ENCODE results near the gene APOE.
A peak's percentile ranks its signal among the peaks of the same experiment; 100 is the strongest.
"Not testable (repeated sequence)": the region's sequence is repeated elsewhere in the genome, so short reads cannot be mapped to it uniquely, and the experiment has no call there.

Gene APOE

DNA sequence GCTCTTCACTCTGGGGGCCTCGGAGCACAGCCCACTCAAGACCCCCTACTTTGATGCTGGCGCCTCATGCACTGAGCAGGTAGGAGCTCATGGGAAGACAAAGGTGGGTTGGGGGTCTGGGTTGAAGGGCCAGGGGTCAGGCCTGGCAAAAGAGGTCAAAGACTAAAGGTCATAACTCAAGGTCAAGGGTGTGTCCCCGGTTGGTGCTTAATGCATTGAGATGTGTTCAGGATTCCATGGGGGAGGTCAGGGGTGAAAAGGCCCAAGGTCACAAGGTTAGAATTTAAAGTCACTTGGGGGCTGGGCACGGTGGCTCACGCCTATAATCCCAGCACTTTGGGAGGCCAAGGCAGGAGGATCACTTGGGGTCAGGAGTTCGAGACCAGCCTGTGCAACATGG, 19.5 kb upstream of the APOE start:
- no peak for DNase-seq

DNA sequence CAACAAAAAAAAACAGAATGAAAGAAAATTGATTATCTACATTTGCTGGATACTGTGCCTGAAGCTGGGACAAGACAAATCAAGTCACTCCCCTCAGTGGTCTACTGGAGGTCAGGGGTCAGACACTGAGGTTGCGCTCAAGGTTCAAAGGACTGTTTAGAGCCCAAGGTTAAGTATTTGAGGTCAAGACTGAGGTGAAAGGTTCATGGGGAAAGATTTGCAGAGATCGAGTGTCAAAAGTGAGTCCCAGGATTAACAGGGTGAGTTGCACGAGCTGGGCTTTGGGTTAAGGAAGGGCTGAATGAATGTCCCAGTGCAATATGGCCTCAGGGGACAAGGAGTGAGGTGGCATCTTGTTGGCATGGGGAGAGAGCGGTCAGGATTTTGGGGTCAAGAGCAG, 17.9 kb upstream of the APOE start:
- no peak for DNase-seq

DNA sequence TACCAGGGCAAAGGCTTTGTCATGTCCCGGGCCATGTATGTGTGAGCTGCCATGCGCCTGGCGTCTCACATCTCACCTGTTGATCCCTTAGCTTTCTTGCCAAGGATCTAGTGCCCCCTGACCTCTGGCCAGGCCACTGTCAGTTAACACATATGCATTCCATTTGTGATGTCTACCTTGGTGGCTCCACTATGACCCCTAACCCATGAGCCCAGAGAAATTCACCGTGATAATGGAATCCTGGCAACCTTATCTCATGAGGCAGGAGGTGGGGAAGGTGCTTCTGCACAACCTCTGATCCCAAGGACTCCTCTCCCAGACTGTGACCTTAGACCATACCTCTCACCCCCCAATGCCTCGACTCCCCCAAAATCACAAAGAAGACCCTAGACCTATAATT, 17.3 kb upstream of the APOE start:
- DNase-seq = not testable (repeated sequence)

DNA sequence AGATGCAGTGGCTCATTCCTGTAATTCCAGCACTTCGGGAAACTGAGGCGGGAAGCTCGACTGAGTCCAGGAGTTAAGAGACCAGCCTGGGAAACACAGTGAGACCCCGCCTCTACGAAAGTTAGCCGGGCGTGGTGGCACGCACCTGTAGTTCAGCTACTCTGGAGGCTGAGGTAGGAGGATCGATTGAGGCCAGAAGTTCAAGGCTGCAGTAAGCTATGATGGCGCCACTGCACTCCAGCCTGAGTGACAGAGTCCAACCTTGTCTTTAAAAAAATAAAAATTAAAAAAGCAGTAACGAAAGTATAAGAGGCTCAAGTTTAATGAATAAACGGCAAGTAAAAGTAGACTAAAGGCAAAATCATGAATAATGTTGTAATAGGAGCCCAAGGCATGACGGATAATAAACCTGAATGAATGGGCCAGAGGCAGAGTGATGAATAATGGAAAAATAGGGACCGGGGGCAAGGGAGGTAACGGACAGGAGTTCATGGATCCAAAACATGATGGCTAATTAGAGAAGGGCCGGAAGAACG, 15.7 kb upstream of the APOE start:
- no peak for DNase-seq

DNA sequence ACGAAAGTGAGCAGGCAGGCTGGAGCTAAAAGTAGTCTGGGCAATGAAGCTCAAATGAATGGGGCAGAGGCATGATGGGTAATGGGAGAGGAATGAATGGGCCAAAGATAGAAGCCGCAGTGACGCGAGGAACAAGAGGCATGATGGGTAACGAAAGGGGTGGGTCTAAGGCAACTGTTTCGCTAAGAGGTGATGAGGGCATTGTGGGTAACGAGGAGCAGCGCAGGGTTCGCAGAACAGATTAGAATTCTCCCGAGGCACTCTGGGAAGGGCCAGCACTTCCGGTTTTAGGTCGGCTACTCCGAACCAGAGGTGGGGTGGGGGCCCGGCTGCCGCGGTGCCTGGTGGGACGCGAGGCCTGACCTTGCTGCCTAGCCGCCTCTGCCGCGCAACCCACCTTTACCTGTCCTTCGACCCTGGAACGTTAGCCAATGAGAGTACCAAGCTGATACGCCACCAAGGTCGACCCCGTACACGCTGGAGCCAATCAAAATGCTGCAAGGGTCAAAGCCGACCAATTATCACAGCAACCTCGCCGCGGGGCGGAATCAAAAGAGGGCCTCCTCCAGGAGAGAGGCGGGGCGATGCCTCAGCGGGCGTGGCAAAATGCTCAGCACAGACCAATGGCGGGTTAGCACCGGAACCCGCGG, 15.1 kb upstream of the APOE start:
- DNase-seq = no peak

DNA sequence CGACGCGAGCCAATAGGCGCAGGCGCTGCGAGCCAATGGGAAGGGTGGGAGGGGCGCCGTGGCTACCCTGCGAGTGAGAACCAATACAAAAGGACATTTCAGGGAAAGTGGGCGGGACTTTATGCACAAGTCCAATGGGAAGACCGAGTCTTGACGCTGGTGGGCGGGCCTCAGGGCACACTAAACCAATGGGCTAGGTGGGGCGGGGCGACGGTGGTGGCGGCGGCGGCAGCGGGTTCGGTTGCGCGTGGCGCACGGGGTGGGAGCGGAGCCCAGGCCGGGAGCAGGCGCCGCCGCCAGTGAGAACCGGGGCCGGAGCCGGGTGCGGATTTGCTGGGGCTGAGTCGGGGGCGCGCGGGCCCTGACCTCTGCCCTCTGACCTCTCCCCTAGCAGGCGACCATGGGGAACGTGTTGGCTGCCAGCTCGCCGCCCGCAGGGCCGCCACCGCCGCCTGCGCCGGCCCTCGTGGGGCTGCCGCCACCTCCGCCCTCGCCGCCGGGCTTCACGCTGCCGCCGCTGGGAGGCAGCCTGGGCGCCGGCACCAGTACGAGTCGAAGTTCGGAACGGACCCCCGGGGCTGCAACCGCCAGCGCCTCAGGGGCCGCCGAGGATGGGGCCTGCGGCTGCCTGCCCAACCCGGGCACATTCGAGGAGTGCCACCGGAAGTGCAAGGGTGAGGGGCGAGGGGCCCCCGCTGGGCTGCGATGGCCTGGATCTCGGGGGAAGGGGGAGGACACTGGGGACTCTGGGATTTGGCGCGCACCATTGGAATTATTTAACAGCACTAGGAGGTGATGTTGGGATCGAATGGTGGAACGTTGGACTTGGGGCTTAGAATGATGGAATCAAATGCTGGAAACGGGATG, 14.3 kb upstream of the APOE start, which contains the start of gene TOMM40:
TOMM40 (plus strand) TSS at position 239 of the 867 bp plus-strand sequence; CDS start at position 401, 162 bp downstream.
- peak; percentile 100 for DNase-seq

DNA sequence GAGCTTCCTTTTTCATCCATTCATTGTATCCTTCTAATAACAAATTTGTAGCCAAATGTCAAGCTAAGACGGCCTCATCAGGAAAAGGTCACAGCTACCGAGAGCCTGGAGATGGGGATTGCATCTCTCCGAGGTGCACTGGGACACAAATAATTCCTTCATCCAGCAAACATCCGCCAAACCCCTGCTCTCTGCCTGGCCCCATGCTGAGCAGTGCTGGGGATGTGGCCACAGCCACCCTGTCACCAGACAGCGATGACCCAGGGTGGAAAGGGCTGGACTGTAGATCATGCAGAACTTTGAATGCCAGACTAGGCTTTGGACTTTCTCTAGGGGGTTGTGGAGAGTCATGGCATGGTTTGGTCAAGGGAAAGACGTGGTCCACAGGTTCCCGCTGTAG, 12.7 kb upstream of the APOE start:
- no peak for DNase-seq

DNA sequence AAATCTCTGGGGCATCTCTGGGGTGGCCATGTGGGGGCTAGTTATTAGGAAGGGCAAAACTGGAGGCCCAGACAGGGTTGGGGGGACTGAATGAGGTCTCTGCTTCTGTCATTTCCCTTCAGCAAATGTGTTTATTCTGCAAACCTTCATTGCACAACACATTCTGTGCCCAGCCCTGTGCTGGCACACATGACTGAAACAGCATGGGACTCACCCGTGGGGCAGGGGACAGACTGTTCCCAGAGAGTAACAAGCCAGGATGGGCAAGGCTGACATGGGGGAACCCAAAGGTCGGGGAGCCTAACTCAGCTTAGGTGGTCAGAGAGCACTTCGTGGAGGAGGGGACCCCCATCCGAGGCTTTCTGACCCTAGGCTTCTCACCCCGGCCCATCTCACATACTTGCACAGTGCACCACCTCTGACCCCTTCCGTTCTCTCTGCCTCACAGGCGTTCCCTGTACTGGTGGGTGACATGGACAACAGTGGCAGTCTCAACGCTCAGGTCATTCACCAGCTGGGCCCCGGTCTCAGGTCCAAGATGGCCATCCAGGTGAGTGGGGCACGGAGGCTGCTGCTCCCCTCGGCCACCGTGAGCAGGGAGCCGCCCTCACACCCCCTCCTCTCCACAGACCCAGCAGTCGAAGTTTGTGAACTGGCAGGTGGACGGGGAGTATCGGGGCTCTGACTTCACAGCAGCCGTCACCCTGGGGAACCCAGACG, 12.1 kb upstream of the APOE start:
- no peak for DNase-seq

DNA sequence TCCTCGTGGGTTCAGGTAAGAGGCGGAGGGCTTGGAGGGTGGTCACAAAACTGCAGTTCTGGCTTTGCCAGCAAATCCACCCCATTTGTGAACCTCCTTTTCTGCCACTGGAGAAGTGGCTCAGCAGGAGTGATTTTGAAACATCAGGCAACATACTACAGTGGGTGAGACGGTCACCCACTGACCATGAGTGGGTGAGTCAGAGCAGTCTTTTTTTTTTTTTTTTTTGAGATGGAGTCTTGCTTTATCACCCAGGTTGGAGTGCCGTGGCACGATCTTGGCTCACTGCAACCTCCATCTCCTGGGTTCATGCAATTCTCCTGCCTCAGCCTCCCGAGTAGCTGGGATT, 11.6 kb upstream of the APOE start:
- DNase-seq = no peak

DNA sequence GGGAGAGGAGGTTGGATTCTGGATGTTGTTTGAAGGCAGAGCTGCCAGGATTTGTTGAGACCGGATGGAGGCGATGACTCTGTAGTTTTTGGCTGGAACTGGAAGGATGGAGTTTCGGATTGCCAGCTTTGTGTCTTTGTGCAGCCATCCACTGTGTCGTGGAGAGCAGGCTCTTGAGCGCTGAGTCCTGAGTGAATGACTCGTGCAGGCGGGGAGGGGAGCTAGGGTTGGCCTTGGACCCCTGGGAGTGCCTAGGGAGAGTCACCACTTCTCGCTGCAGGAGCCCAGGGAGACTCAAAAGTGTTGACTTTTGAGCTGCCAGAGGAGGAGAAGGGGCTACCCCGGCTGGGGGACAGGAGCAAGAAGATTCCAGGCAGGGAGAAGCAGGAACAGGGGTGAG, 10.7 kb upstream of the APOE start:
- DNase-seq = no peak

DNA sequence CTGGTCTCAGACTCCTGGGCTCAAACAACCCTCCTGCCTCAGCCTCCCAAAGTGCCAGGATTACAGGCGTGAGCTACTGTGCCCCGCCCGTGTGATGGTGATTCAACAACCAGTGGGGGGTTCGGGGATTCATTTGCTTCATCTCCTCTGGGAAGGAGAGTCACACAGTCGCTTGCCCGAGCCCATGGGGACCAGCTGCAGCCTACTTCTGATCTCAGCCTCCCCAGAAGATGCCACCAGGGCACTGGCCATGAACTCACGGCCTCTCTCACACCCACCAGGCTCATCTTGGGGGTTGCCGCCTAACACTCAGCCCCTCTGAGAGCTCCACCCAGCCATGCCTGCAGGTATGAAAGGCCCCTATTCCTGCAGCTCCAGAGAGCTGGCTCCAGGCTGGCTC, 7.8 kb upstream of the APOE start:
- no peak for DNase-seq

DNA sequence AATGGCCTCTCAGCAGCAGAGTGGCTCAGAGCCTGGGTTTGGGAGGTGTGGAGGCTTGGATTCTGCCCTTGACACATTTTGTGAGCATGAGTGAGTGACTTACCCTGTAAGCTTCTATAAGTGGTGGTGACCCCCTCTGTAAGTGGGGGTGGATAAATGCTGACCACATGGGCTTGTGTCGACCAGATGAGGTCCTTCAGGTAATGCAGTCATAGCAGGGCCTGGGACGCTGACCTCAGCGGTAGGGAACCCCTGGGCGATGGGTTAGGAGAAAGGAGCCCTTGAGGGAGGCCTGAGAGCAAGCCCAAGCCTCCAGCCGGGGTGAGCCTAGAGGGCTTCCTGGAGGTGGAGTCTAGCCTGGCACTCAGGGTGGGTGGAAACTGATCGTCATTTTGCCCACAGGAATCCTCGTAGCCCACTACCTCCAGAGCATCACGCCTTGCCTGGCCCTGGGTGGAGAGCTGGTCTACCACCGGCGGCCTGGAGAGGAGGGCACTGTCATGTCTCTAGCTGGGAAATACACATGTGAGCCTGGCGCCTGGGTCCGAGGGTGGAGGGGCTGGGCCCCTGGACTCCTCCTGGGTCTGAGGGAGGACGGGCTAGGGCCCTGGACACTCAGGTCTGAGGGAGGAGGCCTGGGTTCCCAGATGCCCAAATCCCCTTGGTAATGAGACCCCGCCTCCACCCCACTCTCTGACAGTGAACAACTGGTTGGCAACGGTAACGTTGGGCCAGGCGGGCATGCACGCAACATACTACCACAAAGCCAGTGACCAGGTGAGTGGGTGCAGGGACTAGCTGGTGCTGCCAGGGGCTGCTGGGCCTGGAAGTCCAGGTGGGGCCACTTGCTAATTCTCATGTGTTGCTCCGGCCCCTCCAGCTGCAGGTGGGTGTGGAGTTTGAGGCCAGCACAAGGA, 5.0 kb upstream of the APOE start:
- no peak for DNase-seq

DNA sequence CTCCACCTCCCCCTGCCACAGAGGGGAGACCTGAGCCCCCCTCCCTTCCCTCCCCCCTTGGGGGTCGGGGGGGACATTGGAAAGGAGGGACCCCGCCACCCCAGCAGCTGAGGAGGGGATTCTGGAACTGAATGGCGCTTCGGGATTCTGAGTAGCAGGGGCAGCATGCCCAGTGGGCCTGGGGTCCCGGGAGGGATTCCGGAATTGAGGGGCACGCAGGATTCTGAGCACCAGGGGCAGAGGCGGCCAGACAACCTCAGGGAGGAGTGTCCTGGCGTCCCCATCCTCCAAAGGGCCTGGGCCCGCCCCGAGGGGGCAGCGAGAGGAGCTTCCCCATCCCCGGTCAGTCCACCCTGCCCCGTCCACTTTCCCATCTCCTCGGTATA, 2.4 kb upstream of the APOE start:
- no peak for DNase-seq

DNA sequence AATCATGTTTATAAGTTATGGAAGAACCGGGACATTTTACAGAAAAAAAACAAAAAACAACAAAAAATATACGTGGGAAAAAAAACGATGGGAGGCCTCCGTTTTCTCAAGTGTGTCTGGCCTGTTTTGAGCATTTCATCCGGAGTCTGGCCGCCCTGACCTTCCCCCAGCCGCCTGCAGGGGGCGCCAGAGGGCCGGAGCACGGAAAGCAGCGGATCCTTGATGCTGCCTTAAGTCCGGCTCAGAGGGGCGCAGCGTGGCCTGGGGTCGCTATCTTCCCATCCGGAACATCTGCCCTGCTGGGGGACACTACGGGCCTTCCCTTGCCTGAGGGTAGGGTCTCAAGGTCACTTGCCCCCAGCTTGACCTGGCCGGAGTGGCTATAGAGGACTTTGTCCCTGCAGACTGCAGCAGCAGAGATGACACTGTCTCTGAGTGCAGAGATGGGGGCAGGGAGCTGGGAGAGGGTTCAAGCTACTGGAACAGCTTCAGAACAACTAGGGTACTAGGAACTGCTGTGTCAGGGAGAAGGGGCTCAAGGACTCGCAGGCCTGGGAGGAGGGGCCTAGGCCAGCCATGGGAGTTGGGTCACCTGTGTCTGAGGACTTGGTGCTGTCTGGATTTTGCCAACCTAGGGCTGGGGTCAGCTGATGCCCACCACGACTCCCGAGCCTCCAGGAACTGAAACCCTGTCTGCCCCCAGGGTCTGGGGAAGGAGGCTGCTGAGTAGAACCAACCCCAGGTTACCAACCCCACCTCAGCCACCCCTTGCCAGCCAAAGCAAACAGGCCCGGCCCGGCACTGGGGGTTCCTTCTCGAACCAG, 1.8 kb upstream of the APOE start:
- peak; percentile 81 for DNase-seq

DNA sequence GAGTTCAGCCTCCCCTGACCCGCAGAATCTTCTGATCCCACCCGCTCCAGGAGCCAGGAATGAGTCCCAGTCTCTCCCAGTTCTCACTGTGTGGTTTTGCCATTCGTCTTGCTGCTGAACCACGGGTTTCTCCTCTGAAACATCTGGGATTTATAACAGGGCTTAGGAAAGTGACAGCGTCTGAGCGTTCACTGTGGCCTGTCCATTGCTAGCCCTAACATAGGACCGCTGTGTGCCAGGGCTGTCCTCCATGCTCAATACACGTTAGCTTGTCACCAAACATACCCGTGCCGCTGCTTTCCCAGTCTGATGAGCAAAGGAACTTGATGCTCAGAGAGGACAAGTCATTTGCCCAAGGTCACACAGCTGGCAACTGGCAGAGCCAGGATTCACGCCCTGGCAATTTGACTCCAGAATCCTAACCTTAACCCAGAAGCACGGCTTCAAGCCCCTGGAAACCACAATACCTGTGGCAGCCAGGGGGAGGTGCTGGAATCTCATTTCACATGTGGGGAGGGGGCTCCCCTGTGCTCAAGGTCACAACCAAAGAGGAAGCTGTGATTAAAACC, 1.1 kb upstream of the APOE start:
- peak; percentile 25 for DNase-seq

DNA sequence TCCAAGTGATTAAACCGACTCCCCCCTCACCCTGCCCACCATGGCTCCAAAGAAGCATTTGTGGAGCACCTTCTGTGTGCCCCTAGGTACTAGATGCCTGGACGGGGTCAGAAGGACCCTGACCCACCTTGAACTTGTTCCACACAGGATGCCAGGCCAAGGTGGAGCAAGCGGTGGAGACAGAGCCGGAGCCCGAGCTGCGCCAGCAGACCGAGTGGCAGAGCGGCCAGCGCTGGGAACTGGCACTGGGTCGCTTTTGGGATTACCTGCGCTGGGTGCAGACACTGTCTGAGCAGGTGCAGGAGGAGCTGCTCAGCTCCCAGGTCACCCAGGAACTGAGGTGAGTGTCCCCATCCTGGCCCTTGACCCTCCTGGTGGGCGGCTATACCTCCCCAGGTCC, 2.0 kb downstream of the APOE start:
- no peak for DNase-seq

DNA sequence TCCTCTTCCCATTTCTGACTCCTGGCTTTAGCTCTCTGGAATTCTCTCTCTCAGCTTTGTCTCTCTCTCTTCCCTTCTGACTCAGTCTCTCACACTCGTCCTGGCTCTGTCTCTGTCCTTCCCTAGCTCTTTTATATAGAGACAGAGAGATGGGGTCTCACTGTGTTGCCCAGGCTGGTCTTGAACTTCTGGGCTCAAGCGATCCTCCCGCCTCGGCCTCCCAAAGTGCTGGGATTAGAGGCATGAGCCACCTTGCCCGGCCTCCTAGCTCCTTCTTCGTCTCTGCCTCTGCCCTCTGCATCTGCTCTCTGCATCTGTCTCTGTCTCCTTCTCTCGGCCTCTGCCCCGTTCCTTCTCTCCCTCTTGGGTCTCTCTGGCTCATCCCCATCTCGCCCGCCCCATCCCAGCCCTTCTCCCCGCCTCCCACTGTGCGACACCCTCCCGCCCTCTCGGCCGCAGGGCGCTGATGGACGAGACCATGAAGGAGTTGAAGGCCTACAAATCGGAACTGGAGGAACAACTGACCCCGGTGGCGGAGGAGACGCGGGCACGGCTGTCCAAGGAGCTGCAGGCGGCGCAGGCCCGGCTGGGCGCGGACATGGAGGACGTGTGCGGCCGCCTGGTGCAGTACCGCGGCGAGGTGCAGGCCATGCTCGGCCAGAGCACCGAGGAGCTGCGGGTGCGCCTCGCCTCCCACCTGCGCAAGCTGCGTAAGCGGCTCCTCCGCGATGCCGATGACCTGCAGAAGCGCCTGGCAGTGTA, 2.7 kb downstream of the APOE start:
- DNase-seq = no peak

DNA sequence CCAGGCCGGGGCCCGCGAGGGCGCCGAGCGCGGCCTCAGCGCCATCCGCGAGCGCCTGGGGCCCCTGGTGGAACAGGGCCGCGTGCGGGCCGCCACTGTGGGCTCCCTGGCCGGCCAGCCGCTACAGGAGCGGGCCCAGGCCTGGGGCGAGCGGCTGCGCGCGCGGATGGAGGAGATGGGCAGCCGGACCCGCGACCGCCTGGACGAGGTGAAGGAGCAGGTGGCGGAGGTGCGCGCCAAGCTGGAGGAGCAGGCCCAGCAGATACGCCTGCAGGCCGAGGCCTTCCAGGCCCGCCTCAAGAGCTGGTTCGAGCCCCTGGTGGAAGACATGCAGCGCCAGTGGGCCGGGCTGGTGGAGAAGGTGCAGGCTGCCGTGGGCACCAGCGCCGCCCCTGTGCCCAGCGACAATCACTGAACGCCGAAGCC, 3.3 kb downstream of the APOE start:
- DNase-seq = no peak

DNA sequence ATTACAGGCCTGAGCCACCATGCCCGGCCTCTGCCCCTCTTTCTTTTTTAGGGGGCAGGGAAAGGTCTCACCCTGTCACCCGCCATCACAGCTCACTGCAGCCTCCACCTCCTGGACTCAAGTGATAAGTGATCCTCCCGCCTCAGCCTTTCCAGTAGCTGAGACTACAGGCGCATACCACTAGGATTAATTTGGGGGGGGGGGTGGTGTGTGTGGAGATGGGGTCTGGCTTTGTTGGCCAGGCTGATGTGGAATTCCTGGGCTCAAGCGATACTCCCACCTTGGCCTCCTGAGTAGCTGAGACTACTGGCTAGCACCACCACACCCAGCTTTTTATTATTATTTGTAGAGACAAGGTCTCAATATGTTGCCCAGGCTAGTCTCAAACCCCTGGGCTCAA, 4.2 kb downstream of the APOE start:
- no peak for DNase-seq

DNA sequence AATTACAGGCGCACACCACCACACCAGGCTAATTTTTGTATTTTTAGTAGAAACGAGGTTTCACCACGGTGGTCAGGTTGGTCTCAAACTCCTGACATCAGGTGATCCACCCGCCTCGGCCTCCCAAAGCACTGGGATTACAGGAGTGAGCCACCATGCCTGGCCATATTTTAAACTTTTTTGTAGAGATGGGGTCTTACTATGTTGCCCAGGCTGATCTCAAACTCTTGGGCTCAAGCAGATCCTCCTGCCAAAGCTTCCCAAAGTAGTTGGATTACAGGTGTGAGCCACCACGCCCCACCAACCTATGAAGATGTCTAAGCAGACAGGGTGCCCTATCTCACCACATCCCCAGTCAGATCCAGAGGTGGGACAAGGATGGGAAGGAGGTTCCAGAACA, 6.3 kb downstream of the APOE start:
- DNase-seq = not testable (repeated sequence)

Data from stimulated activated CD4-positive, alpha-beta T cell treated with anti-CD3 and anti-CD28 coated beads, Interleukin-15, amount 100 ng/mL, for 24 hours (primary cell).